T-helper 2 cell treated with Interferon-gamma antibody and Interleukin-4, amounts not matched to agents 5 μg/mL and 100 μg/mL, for 36 hours (primary cell): ENCODE data around the gene SF1.
A peak's percentile ranks its signal among the peaks of the same experiment; 100 is the strongest.

Source experiments
- DNase-seq: peaks from one replicate; pipeline ENCODE4 v3.0.0; 2021; ENCODE audit warnings: low spot score
- H3K27ac Mint-ChIP-seq: one replicate; pipeline ENCODE4 v1.8.0; 2021; ENCODE audit warnings: mild to moderate bottlenecking, mixed read lengths
- H3K27me3 Mint-ChIP-seq: one replicate; pipeline ENCODE4 v1.8.0; 2021; ENCODE audit warnings: low read depth, mixed read lengths
- H3K36me3 Mint-ChIP-seq: one replicate; pipeline ENCODE4 v1.8.0; 2021; ENCODE audit warnings: low read depth, mixed read lengths
- H3K4me1 Mint-ChIP-seq: one replicate; pipeline ENCODE4 v1.8.0; 2021; ENCODE audit warnings: low read depth, mixed read lengths
- H3K4me3 Mint-ChIP-seq: one replicate; pipeline ENCODE4 v1.8.0; 2022; ENCODE audit warnings: mild to moderate bottlenecking, moderate library complexity, mixed read lengths
- H3K9me3 Mint-ChIP-seq: one replicate; pipeline ENCODE4 v1.8.0; 2021; ENCODE audit warnings: mixed read lengths

Gene SF1

DNA sequence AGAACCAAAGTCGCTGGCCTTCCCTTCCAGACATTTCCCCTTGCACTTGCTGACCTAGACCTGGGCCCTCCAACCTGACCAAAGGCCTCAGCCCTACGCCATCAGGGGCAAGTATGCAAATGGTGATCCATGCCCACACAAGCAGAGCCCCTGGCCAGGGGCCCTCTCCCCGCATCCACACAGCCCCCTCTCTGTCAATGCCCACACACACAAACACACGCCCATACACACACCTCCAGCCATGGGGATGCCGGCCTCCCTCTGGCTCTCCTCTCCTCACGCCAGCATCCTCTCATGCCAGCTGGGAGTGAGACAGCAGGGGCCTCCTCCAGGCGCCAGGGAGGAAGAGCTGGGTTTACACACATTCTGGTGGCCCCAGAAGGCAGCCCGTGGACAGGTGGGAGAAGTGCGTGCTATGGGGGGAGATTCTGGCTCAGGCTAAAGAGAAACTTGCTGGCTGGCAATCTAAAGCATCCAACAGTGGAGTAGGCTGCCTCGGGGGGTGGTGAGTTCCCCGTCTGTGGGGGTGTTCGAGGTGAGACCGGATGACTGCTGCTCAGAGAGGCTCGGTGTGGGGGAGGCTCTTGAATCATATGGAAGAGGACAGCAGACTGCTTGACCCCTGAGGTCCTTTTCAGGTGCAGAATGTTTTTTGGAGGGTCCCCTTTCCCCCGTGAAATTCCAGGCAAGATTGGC, 60.1 kb downstream of the SF1 start:
- H3K4me1 Mint-ChIP-seq = no peaks in the 10 kb centered on the region
- H3K27me3 Mint-ChIP-seq = peaks cover 85% of the 10 kb centered on the region

DNA sequence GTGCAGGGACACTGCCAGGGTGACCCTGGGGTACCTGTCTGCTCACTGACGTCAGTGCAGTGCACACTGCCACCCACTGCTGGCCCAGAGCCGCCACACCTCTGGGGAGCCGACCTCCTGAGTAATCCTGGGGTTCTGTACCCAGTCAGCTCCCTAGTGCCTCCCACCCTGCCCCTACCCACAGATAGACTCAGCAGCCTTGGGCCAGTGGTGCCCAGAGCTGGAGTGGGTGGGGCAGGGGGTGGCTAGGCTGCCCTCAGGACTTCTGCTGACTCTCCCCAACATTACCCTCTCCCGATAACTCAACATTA, 61.1 kb downstream of the SF1 start:
- H3K27me3 Mint-ChIP-seq = peaks cover 85% of the 10 kb centered on the region
- no peak overlapping the region for H3K27ac Mint-ChIP-seq
- no peak overlapping the region for H3K4me3 Mint-ChIP-seq
- DNase-seq = no peak
- H3K9me3 Mint-ChIP-seq = no peaks in the 10 kb centered on the region
- H3K36me3 Mint-ChIP-seq = no peaks in the 10 kb centered on the region
- H3K4me1 Mint-ChIP-seq = no peaks in the 10 kb centered on the region

More for the DNA sequence above, 60.1 kb downstream of the SF1 start:
- no peaks in the 10 kb centered on the region for H3K9me3 Mint-ChIP-seq
- no peaks in the 10 kb centered on the region for H3K36me3 Mint-ChIP-seq
- no peak for DNase-seq
- no peak overlapping the region for H3K4me3 Mint-ChIP-seq
- no peak overlapping the region for H3K27ac Mint-ChIP-seq

DNA sequence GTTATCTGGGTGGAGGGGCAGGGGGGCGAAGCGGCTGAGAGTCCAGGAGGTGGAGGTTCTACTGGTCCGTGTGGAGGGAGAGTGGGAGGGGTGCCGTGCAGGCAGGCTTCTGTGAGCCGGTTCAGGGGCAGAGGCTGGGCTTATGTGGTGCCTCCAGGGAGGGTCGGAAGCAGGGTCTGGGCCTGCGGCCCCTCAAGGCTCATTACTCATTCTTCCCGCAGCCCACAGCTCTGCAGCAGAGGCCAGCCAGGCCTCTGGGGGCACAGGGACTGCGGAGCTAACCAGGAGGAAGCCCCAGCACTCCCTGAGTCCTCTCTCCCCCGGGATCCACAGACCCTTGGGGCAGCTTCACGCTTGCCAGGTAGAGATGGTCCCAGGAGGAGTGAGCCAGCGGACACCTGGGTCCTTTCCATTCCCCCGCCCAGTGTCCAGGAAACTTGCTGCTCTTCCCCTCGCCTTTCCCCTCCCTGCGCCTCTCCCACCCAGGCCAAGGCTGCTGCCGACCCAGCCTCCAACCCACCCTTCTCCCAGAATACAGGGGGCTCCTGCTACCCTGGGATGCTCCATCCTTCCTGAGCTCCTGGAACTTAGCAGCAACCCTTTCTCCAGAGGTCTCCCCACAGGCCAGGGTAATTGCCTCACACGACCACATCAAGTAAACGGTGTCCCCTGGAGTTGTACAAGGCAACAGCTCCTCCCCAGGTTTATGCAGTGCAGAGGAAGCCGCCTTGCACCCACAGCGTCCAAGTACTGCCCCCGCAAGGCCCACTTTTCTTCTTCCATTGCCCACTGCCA, 61.7 kb downstream of the SF1 start:
- no peaks in the 10 kb centered on the region for H3K36me3 Mint-ChIP-seq
- H3K27me3 Mint-ChIP-seq = peaks cover 85% of the 10 kb centered on the region
- H3K4me3 Mint-ChIP-seq = no peak overlapping the region
- no peak for DNase-seq
- H3K27ac Mint-ChIP-seq = no peak overlapping the region
- H3K4me1 Mint-ChIP-seq = peaks cover 4% of the 10 kb centered on the region
- no peaks in the 10 kb centered on the region for H3K9me3 Mint-ChIP-seq

DNA sequence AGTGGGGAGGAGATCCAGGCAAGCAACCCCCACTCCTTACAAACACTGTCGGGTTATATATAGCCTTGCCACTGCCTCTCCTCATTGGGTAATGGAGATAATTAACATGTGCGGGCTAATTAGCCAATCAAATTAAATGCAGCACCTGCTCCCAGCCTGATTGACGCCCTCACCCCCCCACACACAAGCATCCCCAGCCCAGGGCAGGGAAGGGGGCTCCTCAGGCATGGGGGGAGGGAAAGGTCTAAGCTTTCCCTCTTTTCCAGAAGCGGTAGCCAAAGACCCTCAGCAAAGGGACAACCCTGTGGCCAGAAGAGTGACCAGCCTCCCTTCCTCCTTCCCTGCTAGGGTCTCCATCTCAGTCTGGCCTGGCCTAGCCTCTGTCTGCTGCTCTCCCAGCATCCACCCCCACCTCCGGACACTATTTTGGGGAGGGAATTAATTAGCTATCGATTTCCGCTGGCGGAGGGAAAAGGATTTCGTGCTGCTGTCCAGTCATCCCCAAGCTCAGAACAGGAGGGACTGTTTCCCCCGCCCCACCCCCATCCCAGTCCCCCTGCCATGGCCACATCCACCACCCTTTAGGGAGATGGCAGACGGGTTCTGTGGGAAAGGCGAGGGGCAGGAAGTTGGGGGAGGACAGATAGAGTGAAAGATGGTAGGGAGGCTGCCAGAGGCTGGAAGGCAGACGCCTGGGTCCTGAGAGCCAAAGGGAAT, 62.4 kb downstream of the SF1 start:
- Mint-ChIP-seq H3K4me1 (peaks cover 6% of the 10 kb centered on the region), H3K4me3 (no peak overlapping the region), H3K9me3 (no peaks in the 10 kb centered on the region), H3K27me3 (peaks cover 83% of the 10 kb centered on the region), H3K36me3 (no peaks in the 10 kb centered on the region), H3K27ac (no peak overlapping the region)
- DNase-seq = no peak

- Mint-ChIP-seq H3K4me3 (no peak overlapping the region), H3K9me3 (no peaks in the 10 kb centered on the region), H3K27me3 (peaks cover 83% of the 10 kb centered on the region), H3K36me3 (no peaks in the 10 kb centered on the region), H3K4me1 (peaks cover 6% of the 10 kb centered on the region), H3K27ac (no peak overlapping the region)
- DNase-seq = no peak
Observed at GRCh38 chr11:64715110-64715509, 63.2 kb downstream of the SF1 start.

- Mint-ChIP-seq H3K9me3 (no peaks in the 10 kb centered on the region), H3K36me3 (no peaks in the 10 kb centered on the region), H3K27ac (no peak overlapping the region), H3K4me1 (peaks cover 6% of the 10 kb centered on the region), H3K4me3 (peak overlapping the region; percentile 1), H3K27me3 (peaks cover 83% of the 10 kb centered on the region)
- no peak for DNase-seq
Observed at GRCh38 chr11:64714666-64715065, 63.7 kb downstream of the SF1 start.
